VCaP (cell line): ENCODE measurements around the gene PJA2.

Experiments used
- H3K27ac ChIP-seq: fragments of 450-650 bp; 2 replicates; pipeline ENCODE4 v1.5.1; 2017
- CTCF ChIP-seq: fragments of 450-650 bp; conservative IDR thresholded peaks from 2 replicates; pipeline ENCODE4 v1.5.1; 2017; ENCODE audit warnings: mild to moderate bottlenecking, moderate library complexity

The PJA2 gene

GRCh38 chr5:109316634-109317033 is 93.1 kb downstream of the PJA2 start:
- no peak for TF ChIP-seq CTCF

GRCh38 chr5:109315245-109315644 is 94.5 kb downstream of the PJA2 start:
- no peak overlapping the region for H3K27ac ChIP-seq
- no peak for TF ChIP-seq CTCF

More at GRCh38 chr5:109316634-109317033, 93.1 kb downstream of the PJA2 start:
- H3K27ac ChIP-seq: no peak overlapping the region

- TF ChIP-seq CTCF: no peak
- H3K27ac ChIP-seq: no peak overlapping the region
Measured at GRCh38 chr5:109313127-109313526, 96.6 kb downstream of the PJA2 start.

- no peak overlapping the region for H3K27ac ChIP-seq
- TF ChIP-seq CTCF: no peak
Measured at GRCh38 chr5:109312695-109313094, 97.1 kb downstream of the PJA2 start.

GRCh38 chr5:109310315-109310714 is 99.5 kb downstream of the PJA2 start:
- no peak for TF ChIP-seq CTCF
- no peak overlapping the region for H3K27ac ChIP-seq

GRCh38 chr5:109309326-109310063 is 100.3 kb downstream of the PJA2 start:
- no peak for TF ChIP-seq CTCF
- no peak overlapping the region for H3K27ac ChIP-seq

- TF ChIP-seq CTCF: no peak
- no peak overlapping the region for H3K27ac ChIP-seq
Measured at GRCh38 chr5:109307951-109308350, 101.8 kb downstream of the PJA2 start.
